ENCODE data around the gene WWOX. TPM values are rescaled to one million over a fixed set of nuclear protein-coding genes. Genes with fewer than 3 reads are reported as not detected.

WWOX gene
- total and polyA plus RNA-seq, 2 of the 13 experiments (the other 11 are each of a cell fraction or from before 2014, with no cell fraction given), result 9.1 to 37.4 TPM

DNA sequence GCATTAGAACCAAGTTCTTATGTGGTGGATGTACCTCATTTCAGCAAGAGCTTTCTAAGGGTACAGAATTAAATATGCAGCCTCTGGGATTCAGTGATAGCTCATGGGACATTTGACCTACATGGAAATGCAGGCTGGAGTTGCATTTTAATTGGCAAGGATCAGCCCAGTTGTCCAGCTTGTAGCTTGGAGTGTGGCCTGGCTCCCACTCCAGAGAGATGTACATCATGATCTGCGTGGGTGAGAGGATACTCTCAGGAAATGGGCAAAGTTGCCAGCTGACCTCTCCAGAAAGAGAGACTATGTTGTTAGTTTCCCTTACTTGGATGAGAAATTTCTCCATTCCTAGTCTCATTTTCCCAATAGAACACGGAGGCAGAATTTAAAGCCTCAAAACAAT lies 945.7 kb downstream of the WWOX start:
- TF ChIP-seq SNAI1 (CRISPR knock-in tag; IDR thresholded peaks at IDR 0.05; ENCODE audit: borderline replicate concordance) (no peak), NFIC (IDR thresholded peaks at IDR 0.05; ENCODE audit: low read length) (no peak), TGIF2 (CRISPR knock-in tag; IDR thresholded peaks at IDR 0.05) (no peak), GFI1 (CRISPR knock-in tag; IDR thresholded peaks at IDR 0.05; ENCODE audit: borderline replicate concordance) (no peak), PCBP2 (optimal IDR thresholded peaks at IDR 0.05; ENCODE audit: low read depth, low read length, poor library complexity, severe bottlenecking) (no peak), ZNF790 (CRISPR knock-in tag; IDR thresholded peaks at IDR 0.05; ENCODE audit: borderline replicate concordance) (no peak), GPN1 (CRISPR knock-in tag; IDR thresholded peaks at IDR 0.05; ENCODE audit: borderline replicate concordance) (no peak), ZNF446 (CRISPR knock-in tag; IDR thresholded peaks at IDR 0.05) (no peak), SRSF9 (IDR thresholded peaks at IDR 0.05; ENCODE audit: borderline replicate concordance, insufficient read depth, low read depth, low read length, poor library complexity, severe bottlenecking) (no peak), PHF21A (CRISPR knock-in tag; IDR thresholded peaks at IDR 0.05) (no peak), IRF2 (CRISPR knock-in tag; IDR thresholded peaks at IDR 0.05) (no peak), ZSCAN25 (CRISPR knock-in tag; IDR thresholded peaks at IDR 0.05) (no peak), SNRNP70 (IDR thresholded peaks at IDR 0.05; ENCODE audit: low read depth, low read length) (no peak), ZNF7 (CRISPR knock-in tag; IDR thresholded peaks at IDR 0.05) (no peak), ISX (CRISPR knock-in tag; conservative IDR thresholded peaks at IDR 0.05) (no peak), TAF1 (CRISPR knock-in tag; IDR thresholded peaks at IDR 0.05) (no peak), ARNT (IDR thresholded peaks at IDR 0.05) (no peak)
- TF ChIP-seq, protein P1, sequence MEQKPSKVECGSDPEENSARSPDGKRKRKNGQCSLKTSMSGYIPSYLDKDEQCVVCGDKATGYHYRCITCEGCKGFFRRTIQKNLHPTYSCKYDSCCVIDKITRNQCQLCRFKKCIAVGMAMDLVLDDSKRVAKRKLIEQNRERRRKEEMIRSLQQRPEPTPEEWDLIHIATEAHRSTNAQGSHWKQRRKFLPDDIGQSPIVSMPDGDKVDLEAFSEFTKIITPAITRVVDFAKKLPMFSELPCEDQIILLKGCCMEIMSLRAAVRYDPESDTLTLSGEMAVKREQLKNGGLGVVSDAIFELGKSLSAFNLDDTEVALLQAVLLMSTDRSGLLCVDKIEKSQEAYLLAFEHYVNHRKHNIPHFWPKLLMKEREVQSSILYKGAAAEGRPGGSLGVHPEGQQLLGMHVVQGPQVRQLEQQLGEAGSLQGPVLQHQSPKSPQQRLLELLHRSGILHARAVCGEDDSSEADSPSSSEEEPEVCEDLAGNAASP (CRISPR knock-in tag; IDR thresholded peaks at IDR 0.05; ENCODE audit: borderline replicate concordance), result no peak
- ChIA-PET CTCF (ENCODE audit: low intra/inter-chr PET ratio, low total read pairs) (no interaction called here), POLR2A (no interaction called here)
- H3K4me2 ChIP-seq (ENCODE audit: low read depth, low read length), result no peak overlapping the region
- H3K9ac ChIP-seq (ENCODE audit: insufficient read depth, low read depth, low read length), result no peak overlapping the region
- no peaks in the 10 kb centered on the region for H3K36me3 ChIP-seq (replicated peaks in 1 of 2; ENCODE audit: control insufficient read depth in 1 of 2, insufficient read depth in 2 of 2, low read length in 2 of 2)
- 0% methylated on average over 2 of the region's 2 CpGs for WGBS (ENCODE audit: low lambda C conversion rate)
- no peak for DNase-seq (ENCODE audit: low spot score)
- no peak overlapping the region for H3K27ac ChIP-seq (ENCODE audit: extremely low read length, insufficient read depth, low read length)
- no peaks in the 10 kb centered on the region for H3K4me1 ChIP-seq (ENCODE audit: insufficient read depth, low read length)
- no peak overlapping the region for H3K4me3 ChIP-seq (replicated peaks in 1 of 3; ENCODE audit: insufficient read depth in 1 of 3, low read depth in 2 of 3, low read length in 3 of 3)
- no peak for FAIRE-seq
- in situ Hi-C loops (cut with HindIII; ENCODE audit: extremely low pct_ligation_motif_present, low pct_unique_long_range_greater_than_20kb) (loop anchor here (10.0 to 25.0 kb wide), 2 partner anchors 340 to 808 kb away; no protein-coding TSS in a partner anchor), intact Hi-C loops (cut with micrococcal nuclease; ENCODE audit: unreplicated experiment) (loop anchor here (10.0 kb wide), 1 partner anchor 540 kb away; no protein-coding TSS in a partner anchor)
- H3K27me3 ChIP-seq (ENCODE audit: control insufficient read depth in 1 of 2, insufficient read depth in 2 of 2, low read length in 2 of 2), result no peaks in the 10 kb centered on the region
- no peak for ATAC-seq
- H4K20me1 ChIP-seq (ENCODE audit: insufficient read depth, low read length), result no peaks in the 10 kb centered on the region
- H3K9me3 ChIP-seq (ENCODE audit: low read length), result no peaks in the 10 kb centered on the region
- H2AFZ ChIP-seq (ENCODE audit: low read length), result no peak overlapping the region
- no peaks in the 10 kb centered on the region for H3K79me2 ChIP-seq (ENCODE audit: insufficient read depth, low read length)
- BruUV-seq (replicated peaks), result no TSS peak
